G401.6 (cell line): ENCODE data around the gene RRAS.
"Not testable (repeated sequence)": the region's sequence is repeated elsewhere in the genome, so short reads cannot be mapped to it uniquely, and the experiment has no call there.

Experiments
- FAIRE-seq: peaks from 2 replicates; lab custom pipeline; 2012; peaks lifted over from hg19 to GRCh38; lab: Jason Lieb, UNC

RRAS gene

GRCh38 chr19:49631014-49631588 is 8.8 kb downstream of the RRAS start:
- no peak for FAIRE-seq

DNA sequence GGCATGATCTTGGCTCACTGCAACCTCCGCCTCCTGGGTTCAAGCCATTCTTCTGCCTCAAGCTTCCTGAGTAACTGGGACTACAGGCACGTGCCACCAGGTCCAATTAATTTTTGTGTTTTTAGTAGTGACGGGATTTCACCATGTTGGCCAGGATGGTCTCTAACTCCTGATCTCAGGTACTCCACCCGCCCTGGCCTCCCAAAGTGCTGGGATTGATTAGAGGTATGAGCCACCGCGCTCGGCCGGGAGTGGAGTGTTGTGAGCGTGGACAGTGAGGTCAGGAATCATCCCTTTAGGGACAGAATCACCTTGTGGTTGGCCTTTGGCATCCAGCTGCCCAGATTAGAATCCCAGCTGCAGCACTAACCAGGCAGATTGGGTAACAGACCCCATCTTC is 10.3 kb downstream of the RRAS start:
- no peak for FAIRE-seq

- FAIRE-seq: no peak
Observed at GRCh38 chr19:49626226-49626625, 13.7 kb downstream of the RRAS start.

DNA sequence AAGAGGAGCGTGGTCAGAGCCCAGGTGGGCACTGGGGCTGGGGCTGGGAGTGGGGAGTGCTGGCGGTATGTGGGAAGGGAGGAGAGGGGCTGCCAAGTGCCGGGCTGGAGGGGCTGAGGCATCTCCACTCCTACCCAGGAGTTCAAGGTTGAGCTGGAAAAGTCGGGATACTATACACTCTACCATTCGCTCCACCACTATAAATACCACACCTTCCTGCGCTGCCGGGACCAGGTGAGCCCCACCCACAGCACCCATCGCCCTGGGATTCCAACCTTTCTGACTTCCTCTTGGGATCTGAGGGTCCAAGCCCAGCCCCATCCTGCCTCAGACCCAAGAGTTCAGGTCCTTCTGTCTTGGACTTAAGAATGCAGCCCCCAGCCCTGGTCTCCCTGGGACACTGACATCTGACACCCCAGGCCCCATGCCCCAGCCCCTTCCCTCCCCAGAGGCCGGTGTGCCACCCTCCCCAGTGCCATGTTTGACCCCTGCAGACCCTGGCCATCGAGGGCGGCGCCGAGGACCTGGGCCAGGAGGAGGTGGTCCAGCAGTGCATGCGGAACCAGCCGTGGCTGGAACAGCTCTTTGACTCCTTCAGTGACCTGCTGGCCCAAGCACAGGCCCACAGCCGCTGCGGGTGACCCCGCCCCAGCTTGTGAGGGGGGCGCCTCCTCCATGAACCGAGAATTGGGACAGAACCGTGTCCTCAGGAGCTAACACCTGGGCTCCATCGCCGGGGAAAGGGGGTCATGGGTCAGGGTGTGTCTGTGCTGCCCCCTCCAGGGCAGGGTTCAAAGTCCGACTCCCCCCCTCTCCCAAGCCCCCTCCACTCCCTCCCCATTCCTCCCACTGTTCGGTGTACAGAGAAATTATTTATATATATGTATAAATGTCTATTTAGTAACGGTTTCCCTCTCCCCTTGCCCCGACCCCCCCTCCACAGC is 14.7 kb downstream of the RRAS start:
- no peak for FAIRE-seq

DNA sequence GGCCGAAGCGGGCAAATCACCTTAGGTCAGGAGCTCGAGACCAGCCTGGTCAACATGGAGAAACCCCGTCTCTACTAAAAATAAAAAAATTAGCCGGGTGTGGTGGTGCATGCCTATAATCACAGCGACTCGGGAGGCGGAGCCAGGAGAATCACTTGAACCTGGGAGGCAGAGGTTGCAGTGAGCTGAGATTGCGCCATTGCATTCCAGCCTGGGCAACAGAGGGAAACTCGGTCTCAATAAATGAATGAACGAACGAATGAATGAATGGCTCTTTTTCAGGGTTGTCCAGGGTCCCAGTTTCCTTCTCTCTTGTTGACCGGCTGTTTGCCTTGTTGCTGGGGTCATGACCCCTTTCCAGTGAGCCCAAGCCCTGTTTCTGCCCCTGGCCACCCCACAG is 22.1 kb downstream of the RRAS start:
- not testable (repeated sequence) for FAIRE-seq

DNA sequence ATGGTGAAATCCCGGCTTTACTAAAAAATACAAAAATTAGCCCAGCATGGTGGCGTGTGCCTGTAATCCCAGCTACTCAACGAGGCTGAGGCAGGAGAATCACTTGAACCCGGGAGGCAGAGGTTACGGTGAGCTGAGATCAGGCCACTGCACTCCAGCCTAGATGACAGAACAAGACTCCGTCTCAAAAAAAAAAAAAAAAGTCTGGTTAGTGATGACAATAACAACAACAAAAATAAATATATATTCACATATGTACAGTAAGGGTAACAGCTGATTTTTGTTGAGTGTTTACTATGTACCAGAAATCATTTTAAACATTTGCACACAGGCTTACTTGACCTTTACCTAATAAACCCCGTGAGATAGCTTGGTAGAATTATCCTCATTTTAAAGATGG is 23.0 kb downstream of the RRAS start:
- no peak for FAIRE-seq

GRCh38 chr19:49616532-49616931 is 23.4 kb downstream of the RRAS start:
- FAIRE-seq: no peak

- FAIRE-seq: no peak
Observed at GRCh38 chr19:49615861-49616260, 24.1 kb downstream of the RRAS start.

DNA sequence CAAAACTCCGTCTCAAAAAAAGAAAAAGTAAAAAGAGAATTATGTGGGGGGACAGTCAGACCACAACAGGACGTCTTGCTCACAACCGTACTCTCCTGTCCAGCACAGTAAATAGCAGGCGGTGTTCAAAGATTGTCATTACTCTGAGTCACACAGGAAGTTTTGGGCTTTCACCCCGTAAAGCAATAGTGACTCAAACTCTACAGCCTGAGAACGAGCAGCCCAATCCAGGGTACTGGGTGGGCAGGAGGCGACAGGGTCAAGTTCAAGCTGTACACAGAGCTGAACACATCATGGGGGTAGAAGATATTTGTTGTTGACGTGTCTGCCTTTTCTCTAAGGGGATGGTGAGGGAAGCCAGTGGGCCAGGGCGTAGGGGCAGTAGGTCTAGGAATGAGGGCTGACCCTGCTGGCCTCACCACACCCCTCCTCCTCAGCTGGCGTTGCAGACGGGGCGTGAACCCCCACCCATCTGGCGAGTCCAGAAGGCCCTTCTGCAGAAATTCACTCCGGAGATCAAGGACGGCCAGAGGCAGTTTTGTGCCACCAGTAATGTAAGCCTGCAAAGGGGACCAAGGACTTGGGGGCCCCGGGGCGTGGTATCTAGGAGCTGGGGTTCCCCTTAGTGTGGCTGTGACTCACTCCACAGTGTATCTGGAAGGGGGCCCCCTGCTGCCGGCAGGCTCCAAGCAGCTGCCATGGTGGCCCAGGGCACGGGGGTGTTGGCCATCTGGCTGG is 25.7 kb downstream of the RRAS start:
- FAIRE-seq: no peak

DNA sequence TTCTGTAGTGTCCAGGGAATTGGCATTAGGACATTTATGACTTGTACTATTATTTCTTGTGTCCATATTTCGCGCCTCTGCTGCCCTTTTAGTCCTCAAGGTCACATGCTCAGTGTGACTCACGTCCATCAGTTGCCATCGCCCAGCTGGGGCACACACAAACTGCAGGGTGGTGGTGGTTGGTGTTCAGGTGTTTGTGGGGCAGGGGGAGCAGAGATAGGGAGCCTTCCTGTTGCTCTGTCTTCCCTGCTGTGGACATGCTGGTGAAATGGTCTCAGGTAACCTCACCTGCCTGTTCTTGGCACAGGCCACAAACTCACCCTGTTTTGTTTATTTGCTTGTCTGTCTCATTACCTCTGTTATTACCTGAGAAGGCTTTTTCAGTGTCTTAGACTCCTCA is 26.6 kb downstream of the RRAS start:
- FAIRE-seq: no peak

DNA sequence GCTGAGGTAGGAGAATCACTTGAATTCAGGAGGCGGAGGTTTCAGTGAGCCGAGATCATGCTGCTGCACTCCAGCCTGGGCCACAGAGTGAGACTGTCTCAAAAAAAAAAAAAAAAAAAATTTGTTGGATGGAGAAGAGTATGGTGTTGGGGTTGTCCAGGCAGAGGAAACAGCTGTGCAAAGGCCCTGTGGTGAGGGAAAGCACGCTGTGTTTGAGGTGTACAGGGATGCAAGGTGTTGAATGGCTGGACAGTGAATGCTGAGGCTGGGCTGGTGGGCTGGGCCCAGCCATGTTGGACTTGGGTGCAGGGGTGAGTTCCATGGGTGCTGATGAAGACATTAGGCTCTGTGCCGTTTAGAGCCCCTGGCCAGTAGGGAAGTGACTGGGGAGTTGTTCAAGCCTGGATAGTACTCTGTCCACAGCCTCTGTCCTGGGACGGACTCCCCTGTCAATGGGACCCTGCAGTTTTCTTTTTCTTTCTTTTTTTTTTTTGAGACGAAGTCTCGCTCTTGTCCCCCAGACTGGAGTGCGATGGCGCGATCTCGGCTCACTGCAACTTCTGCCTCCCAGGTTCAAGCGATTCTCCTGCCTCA is 30.3 kb downstream of the RRAS start:
- no peak for FAIRE-seq

DNA sequence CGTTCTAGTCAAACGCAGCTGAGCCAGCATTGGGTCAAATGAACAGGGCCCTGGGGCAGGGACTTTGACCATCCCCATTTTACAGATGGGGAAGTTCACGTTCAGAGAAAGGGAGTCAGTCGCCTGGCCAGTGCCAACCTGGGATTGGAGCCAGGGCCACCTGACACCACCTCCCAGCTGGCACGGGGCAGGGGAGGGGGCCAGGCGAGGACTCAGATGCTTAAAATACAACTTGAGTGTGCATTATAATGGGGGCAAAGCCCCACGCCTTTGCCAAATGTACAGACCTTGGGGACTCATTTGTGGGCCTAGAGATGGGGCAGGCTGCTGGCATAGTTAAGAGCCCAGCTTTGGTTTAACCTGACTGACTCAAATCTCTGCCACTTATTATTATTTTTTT is 34.3 kb downstream of the RRAS start:
- FAIRE-seq: no peak

DNA sequence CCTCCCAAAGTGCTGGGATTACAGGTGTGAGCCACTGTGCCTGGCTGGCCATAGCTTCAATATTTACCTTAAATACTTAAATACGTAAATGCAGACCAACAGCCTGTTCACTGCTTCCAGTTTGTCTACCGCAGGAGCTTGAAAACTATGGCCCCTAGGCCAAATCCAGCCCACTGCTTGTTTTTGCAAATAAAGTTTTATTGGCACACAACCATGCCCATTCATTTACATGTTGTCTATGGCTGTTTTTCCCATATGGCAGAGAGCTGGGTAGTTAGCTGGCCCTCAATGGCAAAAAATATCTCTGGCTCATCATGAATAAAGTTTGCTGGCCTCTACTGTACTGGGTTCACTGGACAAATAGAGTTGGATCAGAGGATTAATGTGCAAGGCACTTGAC is 37.1 kb downstream of the RRAS start:
- no peak for FAIRE-seq

DNA sequence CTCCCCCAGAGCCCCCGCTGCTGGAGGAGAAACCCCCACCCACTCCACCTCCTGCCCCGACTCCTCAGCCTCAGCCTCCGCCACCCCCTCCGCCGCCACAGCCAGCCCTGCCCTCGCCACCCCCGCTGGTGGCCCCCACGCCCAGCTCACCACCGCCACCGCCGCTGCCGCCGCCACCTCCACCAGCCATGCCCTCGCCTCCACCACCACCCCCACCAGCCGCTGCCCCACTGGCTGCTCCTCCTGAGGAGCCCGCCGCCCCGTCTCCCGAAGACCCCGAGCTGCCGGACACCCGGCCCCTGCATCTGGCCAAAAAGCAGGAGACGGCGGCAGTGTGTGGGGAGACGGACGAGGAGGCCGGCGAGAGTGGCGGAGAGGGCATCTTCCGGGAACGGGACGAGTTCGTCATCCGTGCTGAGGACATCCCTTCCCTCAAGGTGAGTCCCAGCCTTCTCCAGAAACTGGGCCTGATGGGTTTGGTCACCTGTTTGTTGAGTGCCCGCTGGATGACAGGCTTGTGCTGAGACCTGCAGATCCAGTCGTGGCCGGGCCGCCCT is 38.4 kb downstream of the RRAS start:
- no peak for FAIRE-seq

- FAIRE-seq: no peak
Observed at GRCh38 chr19:49599378-49600295, 40.3 kb downstream of the RRAS start.

- no peak for FAIRE-seq
Observed at GRCh38 chr19:49597703-49597974, 42.3 kb downstream of the RRAS start.

- no peak for FAIRE-seq
Observed at GRCh38 chr19:49596954-49597702, 42.8 kb downstream of the RRAS start.

GRCh38 chr19:49596407-49596806 is 43.5 kb downstream of the RRAS start:
- FAIRE-seq: no peak

- no peak for FAIRE-seq
Observed at GRCh38 chr19:49595819-49596404, 44.0 kb downstream of the RRAS start.

DNA sequence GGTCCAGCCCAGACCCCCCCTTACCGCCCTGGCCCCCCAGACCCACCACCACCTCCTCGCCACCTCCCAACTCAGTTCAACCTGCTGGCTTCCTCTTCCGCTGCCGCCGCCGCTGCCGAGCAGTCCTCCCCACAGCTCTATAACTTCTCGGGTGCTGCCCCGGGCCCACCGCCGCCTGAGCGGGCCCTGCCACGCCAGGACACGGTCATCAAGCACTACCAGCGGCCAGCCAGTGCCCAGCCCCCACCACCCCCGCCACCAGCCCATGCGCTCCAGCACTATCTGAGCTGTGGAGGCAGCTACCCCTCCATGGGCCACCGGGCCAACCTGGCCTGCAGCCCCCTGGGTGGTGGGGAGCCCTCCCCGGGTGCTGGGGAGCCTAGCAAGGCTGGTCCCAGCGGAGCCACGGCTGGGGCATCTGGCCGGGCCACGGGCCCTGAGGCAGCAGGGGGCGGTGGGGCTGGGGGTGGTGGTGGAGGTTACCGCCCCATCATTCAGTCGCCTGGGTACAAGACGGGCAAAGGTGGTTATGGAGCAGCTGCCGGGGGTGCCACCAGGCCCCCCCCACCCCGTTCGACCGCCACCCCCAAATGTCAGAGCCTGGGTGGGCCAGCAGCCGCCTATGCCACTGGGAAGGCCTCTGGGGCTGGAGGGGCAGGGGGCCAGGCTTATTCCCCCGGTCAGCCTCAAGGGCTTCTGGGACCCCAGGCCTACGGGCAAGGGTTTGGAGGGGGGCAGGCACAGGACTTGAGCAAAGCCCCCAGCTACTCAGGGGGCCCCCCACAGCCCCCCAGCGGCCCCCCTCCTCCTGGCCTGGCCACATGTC is 44.7 kb downstream of the RRAS start:
- FAIRE-seq: no peak
